HG02571 (cell line): ENCODE measurements around the gene FILIP1L.

ENCODE experiments used
- ATAC-seq: cut with Tn5 transposase; IDR thresholded peaks from one replicate; pipeline ENCODE4 v1.9.1; 2021; ENCODE audit warnings: mild to moderate bottlenecking, moderate library complexity; ENCODE audit not compliant: unreplicated experiment

FILIP1L gene

DNA sequence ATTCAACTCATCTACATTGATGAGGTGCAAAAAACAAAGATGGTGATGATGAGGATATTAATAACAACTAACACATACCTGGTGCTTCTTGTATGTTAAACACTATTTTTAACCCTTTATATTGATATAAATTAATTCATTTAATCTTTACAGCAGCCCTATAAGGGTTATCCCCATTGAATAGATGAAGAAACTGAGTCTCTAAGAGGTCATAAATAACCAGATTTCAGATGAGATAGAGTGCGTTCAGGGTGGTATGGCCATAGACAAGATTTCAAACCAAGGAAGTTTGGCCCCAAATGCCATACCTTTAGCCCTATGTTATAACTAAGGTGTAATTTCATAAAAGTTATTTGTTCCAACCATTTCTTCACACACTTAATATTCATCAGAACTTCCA, 214.1 kb downstream of the FILIP1L start:
- ATAC-seq, result no peak

DNA sequence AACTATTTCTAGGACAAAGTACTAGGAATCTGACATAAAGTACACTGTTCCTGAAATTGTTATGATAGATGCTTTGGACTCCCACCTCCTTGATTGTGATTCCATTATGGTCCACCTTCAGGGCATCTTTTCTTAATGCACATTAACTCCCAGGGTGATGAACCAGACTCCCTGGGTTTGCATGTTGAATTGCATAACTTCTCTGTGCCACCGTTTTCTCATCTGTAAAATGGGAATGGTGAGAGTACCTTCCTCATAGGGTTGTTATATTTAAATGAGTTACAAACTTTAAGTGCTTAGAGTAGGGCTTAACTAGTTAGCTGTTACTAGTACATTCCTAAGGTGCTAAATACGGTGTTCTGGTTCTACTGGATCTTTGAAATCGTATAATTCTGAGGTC, 214.7 kb downstream of the FILIP1L start:
- ATAC-seq, result no peak

GRCh38 chr3:99896482-99896881, 217.8 kb downstream of the FILIP1L start:
- ATAC-seq, result no peak

- no peak for ATAC-seq
Observed at GRCh38 chr3:99895703-99896441, 218.4 kb downstream of the FILIP1L start.

DNA sequence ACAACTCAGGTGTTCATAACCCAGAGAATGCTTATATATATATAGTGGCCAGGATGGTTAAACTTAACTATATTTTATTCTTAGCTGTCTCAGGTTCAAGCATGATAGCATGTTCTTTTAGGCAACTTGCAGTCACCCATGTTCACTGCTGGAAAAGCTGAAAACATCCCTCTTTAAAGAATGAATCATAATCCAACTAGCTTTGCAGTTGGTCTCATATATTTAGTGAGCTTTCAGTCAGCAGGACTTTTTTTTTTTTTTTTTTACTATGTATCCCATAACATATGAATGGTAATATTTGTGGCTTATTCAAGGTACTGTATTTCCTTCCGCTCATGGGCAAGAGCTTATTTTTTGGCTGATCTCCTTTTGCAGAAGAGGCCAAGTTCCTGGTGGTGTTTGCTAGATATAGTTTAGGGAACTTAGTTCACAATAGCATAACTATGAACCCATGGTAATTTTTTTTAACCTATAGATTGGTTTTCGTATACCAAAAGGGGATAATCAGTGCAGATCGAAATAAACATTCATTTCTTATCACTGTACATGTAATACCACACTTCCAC, 219.1 kb downstream of the FILIP1L start:
- ATAC-seq, result no peak

- no peak for ATAC-seq
Observed at GRCh38 chr3:99892332-99892731, 222.0 kb downstream of the FILIP1L start.

GRCh38 chr3:99891610-99892285, 222.6 kb downstream of the FILIP1L start:
- ATAC-seq, result no peak

GRCh38 chr3:99885851-99886250, 228.4 kb downstream of the FILIP1L start:
- ATAC-seq, result no peak

DNA sequence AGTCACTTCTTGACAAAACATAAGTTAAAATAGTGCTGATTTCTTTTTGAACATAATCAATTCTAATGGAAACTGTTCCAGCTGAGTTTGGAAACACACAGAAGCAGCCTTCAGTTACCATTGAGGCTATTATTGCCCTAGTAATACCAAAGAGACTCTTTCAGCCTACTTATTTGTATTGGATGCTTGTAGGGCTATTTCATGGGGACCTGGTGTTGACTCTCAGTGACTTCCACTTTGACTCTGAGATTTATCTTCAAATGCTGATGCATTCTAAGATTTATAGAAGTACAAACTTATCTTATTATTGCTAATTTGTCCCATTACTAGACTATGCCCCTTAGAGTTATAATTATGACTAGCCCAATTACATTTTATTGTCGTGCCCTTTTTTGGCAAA, 229.2 kb downstream of the FILIP1L start:
- no peak for ATAC-seq

DNA sequence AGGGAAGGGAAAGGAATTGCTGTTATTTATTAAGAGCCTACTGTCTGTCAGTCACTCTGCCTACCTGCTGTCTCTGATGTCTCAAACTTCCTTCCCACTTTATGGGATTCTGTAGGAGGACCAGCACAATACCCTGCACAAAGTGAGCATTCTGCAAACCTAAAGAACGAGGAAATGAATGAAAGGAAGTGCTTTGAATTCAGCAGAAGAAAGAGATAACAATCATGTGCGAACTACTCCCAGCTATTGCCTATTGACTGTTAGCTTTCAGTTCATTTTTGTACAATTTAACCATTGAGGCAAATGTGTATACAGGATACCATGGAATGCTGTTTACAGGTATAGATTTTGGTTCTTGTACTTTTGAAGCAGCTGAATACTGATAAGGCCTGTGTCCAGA, 229.8 kb downstream of the FILIP1L start:
- no peak for ATAC-seq

DNA sequence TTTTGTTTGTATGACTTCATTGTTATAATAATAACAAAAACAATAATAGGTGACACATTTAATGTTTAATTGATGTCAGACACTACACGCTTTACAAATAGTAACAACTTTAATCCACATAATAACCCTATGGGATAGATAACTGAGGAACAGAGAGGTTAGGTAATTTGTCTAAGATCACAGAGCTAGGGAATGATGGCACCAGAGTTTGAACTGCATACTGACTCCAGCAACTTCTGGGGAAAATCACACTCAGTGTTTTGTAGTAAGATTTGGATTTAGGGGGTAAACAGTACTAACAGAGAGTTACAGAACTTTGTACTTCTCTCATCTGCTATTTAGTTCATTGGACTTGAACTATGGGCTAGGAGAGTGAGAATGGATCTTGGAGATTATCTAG, 230.6 kb downstream of the FILIP1L start:
- ATAC-seq, result no peak

GRCh38 chr3:99883138-99883461, 231.2 kb downstream of the FILIP1L start:
- ATAC-seq, result no peak

DNA sequence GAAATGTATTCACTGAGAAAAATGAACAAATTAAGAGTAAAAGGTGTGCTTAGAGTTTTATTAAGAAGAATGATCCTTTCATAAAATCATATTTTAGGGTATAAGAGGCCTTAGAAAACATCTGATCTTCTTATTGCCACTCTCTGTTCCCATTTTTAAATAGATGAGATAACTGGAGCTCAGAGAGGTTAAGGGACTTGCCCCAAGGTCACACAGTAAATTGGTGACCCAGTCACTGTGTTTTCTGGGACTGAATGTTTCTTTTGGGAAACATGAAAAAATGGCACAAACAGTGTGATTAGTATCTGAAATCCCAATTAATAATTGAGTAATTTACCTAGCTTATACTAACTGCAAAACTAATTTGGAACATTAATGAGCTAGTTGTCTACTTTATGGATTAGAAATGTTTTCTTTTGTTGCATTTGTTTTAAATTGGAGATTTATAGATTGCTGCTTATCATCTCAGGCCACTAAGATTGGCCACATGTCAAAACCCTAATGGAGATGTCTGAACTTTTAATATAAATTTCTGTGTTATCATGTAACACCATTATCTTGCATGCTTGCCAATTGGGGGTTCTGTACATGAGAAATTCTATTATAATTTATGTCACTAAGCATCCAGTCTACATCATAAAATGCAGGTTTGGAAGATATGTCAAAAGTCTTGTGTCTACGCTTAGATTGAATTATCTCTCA, 231.7 kb downstream of the FILIP1L start:
- ATAC-seq, result no peak

DNA sequence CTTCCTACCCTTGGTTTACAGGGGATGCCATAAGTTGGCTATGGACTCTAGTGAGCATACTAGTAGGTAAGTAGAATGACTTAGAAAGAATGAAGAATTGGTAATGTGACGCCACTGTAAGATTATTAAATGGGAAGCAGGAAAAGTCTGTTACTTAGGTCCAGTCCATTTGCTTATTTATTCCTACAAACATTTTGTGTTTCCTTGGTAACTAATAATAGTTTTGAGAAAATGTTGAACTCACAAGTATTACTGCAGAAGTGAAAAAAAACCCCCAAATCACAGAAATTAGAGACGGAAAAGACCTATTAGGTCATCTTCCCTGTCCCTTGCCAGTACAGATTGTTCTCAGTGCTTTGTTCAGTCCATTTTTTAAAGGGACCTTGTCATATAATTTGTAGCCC, 233.2 kb downstream of the FILIP1L start:
- ATAC-seq, result no peak

- no peak for ATAC-seq
Observed at GRCh38 chr3:99879275-99879674, 235.0 kb downstream of the FILIP1L start.

- peak; percentile 41 for ATAC-seq
Observed at GRCh38 chr3:99878005-99878404, 236.3 kb downstream of the FILIP1L start.

- no peak for ATAC-seq
Observed at GRCh38 chr3:99877031-99877579, 237.2 kb downstream of the FILIP1L start.

DNA sequence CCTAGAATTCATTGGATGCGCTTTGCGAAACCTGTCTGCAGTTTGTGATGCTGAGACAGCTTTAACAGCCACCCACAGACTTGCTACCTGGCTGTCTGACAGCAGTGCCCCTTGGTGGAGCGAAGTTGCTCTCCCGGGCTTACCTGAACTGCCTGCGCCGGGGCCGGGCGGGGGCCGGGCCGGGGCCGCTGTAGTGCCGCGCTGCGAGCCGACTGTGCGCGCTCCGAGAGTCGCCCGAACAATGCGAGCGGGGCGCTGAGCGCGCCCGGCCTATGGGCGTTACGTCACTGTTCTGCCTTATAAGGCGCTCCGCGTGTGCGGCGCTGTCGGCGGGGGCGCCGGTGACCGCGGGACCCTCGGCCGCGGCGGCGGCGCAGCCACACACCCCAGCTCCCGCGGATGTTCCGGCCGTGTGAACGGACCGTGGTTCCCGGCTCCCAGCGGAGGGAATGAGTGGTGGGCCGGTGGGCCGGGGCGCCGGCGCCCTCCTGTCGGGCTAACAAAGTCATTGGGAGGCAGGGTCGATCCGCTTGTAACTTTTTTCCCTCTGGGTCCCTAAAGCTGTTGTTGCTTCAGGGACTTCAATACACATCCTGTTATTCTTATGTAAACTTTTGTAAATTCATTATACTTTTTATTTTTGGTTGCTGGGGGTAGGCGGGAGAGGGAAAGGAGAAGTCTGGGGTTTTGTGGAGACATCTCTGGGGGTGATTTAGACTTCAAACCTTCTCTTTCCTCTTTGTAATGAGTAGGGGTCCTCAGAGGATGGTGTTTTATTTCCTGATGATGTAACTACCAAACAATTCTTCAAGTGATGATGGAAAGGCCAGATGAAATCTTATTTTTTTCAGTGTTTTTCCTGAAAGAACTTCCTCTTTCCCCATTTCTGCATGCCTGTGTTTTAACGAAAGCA, 238.1 kb downstream of the FILIP1L start:
- ATAC-seq, result peak; percentile 87

DNA sequence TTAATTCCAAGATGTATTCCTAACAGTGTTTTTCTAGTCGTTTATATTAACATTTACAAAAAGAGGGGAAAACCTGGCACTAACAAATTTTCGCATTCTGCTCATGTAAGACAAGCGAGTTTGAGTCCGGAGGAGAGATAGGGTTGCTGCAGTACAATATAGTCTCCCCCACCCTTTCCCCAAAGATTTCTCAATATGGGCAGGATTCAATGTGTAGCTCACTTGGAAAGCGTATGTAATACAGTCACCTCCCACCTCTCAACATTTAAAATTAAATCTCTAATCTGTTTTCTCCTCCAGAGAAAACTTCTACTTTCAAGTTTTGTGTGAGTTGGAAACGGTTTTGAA, 238.7 kb downstream of the FILIP1L start:
- ATAC-seq, result no peak

GRCh38 chr3:99874237-99875002, 239.9 kb downstream of the FILIP1L start:
- no peak for ATAC-seq
